H54 (cell line): ENCODE measurements around the gene DGKD.

Experiments
- DNase-seq: peaks from one replicate; pipeline ENCODE4 v3.0.0; 2011; ENCODE audit warnings: low spot score, mixed read lengths; ENCODE audit not compliant: insufficient read length
- FAIRE-seq: peaks from 3 replicates; lab custom pipeline; 2011; peaks lifted over from hg19 to GRCh38; lab: Jason Lieb, UNC
- POLR2A ChIP-seq: IDR thresholded peaks from 2 replicates; pipeline ENCODE4 v1.6.1; 2011; ENCODE audit warnings: low read depth, mild to moderate bottlenecking, low read length

The DGKD gene

DNA sequence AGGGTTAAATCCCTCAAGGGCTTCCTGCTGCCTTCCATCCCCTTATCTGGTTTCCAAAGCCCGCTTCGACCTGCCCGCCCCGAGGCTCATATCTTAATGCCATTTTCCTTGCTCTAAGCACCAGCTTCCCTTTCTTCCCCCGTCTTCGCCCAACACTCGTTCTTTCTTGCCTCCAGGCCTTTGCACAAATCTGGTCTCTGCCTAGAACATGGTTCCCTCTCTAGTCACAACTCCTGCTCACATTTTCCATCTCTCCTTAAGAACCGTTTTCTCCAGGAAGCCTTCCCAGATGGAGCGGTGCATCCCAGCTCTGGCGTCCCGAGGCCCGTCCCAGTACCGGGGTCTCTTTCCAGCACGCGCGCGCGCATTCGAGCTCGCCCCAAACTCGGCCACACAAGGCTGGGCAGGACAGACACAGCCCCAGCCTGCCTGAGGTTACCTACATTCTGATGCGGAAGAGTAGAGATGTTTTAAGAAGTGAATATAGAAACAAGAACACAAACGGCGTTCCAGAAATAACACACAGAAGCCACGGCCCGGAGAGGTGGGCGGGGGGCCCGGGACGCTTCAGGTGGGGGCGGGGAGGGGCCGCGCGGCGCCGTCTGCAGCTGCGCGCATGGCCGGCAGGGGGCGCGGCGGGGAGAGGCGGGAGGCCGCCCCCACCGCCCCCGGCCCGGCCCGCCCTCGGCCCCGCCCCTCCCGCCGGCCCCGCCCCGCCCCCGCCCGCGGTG lies at the start of gene DGKD:
TSS of gene DGKD (plus strand) at position 726 of the 731 bp plus-strand sequence. CDS start 25 bp downstream, outside the sequence.
- no peak for FAIRE-seq
- no peak for TF ChIP-seq POLR2A
- DNase-seq: no peak

DNA sequence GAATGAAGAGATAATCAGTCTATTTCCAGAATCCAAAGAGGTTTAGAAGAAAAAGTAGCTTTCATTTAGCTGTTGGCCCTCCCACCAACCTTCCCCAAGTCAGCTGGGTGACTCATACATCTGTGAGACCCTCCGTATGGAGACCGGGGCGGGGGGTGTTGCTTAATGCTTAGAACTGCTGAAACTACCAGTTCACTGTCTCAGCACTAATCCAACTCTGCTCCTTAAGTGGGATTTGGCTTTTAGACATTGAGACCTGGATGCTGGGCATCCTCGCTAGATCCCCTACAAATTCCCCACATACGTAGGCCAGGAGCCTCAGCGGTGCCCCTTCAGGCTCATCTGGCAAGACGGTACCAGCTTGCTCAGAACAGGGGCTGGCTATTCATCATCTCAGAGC lies 46.7 kb upstream of the DGKD start, which contains the start of gene SAG:
TSS of gene SAG (plus strand) at position 252 of the 400 bp plus-strand sequence. CDS start 1,374 bp downstream, outside the sequence.
- DNase-seq (no peak), FAIRE-seq (no peak)
- TF ChIP-seq POLR2A: no peak

DNA sequence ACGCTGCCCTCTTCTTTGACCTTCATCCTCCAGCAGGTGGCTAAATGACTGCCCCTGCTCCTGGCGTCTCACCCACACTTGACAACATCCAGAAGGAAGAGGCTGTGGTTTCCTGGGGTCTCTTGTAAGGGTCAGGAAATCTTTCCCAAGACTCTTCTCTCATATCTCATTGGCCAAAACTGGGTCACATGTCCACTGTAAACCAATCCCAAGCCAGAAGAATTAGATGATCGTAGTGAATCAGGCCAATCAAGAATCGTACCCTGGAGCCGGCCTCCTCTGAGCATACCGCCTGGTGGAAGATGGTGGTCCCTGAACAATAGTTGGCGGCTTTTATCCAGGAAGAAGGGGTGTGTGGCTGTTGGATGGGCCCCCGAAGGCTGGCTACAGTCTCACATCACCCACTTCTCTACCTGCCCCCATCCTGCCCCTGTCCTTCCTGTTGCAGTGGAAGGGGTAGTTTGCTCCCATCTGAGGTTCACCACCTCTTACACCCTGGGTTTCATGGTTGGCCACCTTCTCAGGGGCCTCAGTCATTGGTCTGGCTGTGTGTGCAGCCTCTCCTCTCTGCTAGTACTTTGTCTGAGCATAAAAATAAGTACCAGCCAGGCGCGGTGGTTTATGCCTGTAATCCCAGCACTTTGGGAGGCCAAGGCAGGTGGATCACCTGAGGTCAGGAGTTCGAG lies 42.9 kb upstream of the DGKD start:
- no peak for TF ChIP-seq POLR2A
- FAIRE-seq: no peak
- DNase-seq: no peak

DNA sequence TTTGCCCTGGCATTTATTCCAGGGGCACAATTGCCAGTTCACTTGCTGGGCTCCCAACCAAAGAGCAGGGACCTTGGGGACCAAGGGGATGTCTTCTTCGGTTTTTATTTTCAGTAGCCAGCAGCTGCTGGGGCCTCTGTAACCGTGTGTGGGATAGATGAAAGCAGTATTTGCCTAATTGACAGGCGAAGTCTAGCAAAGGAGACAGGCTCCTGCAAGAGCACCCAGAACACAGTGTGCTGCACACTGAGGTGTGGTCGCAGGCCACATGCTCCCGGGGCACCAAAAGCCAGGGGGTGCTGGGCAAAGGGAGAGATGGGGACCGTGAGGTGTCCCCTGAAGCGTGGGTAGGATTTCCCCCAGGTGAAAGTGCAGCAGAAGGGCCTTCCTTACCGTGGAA lies 41.4 kb upstream of the DGKD start:
- DNase-seq (no peak), FAIRE-seq (no peak)
- TF ChIP-seq POLR2A: no peak

DNA sequence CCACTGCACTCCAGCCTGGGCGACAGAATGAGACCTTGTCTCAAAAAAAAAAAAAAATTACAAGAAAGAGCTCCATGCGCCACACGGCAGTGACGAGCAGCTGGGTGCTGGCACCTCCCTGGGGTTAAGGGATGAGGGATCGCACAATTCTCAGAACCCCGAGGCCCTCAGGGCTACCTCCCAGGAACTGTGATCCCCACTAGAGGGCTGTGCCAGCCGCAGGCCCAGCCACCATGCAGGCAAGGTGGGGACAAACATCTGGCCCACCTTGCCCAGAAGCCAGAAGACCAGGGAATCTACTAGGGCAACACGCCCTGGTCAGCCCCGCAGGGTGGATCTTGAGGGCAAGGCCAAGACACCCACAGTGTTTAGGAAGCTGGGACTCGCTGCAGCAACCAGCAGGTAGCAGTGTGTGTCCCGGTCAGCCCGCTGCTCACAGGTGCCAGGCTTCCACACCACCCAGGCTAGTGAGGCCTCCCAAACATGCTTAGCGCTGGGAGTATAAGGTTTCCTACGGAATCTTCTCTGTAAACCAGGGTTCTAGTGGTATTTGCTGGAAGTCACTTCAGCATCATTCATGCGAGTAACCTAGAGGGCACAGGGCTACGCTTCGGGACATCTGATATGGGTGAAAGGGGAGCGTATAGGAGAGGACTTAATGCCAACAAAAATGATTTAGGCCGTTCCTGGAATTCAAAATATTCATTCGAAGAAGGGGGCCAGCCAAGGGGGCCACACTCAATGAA lies 39.9 kb upstream of the DGKD start:
- no peak for TF ChIP-seq POLR2A
- DNase-seq (no peak), FAIRE-seq (no peak)

- FAIRE-seq (no peak), DNase-seq (no peak)
- no peak for TF ChIP-seq POLR2A
Measured at GRCh38 chr2:233317196-233317943, 36.9 kb upstream of the DGKD start.

- DNase-seq (no peak), FAIRE-seq (no peak)
- TF ChIP-seq POLR2A: no peak
Measured at GRCh38 chr2:233319256-233319655, 35.0 kb upstream of the DGKD start.

DNA sequence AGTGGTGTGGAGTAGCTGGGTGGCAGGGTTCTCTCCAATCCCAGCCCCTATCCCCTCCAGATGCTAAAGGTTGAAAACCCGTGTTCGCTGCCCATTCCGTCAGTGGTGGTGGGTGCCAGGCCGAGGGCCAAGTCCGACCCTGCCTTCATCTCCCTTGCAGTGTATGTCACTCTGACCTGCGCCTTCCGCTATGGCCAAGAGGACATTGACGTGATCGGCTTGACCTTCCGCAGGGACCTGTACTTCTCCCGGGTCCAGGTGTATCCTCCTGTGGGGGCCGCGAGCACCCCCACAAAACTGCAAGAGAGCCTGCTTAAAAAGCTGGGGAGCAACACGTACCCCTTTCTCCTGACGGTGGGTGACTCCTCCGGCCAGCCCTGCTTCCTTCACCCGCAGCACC lies 33.8 kb upstream of the DGKD start:
- no peak for FAIRE-seq
- TF ChIP-seq POLR2A: no peak
- no peak for DNase-seq

DNA sequence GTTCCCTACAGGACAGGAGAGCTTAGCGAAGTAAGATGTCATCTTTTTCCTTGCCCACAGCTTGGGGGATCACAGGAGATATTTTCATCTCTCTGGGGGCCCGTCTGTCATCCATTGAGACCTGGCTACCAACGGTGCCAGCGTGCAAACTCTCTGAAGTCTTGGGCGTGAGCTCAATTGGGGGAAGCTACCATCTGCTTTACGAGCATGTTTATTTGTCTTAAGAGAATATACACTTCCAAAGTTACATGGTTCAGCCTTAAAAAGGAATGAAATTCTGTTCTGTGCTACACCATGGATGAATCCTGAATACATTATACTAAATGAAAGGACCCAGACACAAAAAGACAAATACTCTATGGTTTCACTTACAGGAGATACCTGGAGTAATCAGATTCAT lies 33.1 kb upstream of the DGKD start:
- no peak for DNase-seq
- FAIRE-seq: no peak
- no peak for TF ChIP-seq POLR2A

GRCh38 chr2:233323851-233324250 lies 30.4 kb upstream of the DGKD start:
- DNase-seq: no peak
- no peak for TF ChIP-seq POLR2A
- no peak for FAIRE-seq

- TF ChIP-seq POLR2A: no peak
- FAIRE-seq (no peak), DNase-seq (no peak)
Measured at GRCh38 chr2:233325256-233325655, 29.0 kb upstream of the DGKD start.

DNA sequence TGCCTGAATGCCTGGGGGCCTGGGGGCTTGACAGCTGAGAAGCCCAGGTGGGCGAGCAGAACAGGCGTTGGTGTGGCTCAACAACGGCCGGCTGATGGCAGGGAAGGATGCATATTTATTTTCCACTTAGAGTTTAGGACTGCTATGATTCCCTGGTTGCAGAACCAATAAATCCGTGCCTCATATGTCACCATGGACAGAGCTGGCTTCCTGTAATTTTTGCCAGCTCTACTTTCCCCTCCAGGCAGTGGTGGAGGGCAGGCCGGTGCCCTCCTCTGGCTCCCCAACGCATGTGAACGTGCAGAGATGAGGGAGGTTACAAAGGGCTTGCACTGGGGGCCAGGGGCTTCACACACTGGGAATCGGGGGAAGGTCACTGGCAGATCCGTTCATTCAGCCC lies 28.5 kb upstream of the DGKD start:
- DNase-seq (no peak), FAIRE-seq (no peak)
- TF ChIP-seq POLR2A: no peak

GRCh38 chr2:233326500-233326899 lies 27.8 kb upstream of the DGKD start:
- TF ChIP-seq POLR2A: no peak
- FAIRE-seq: no peak
- DNase-seq: no peak
